ENCODE results near the gene HIF1AN. TPM values are rescaled to one million over a fixed set of nuclear protein-coding genes. Genes with fewer than 3 reads are reported as not detected.
A peak's percentile ranks its signal among the peaks of the same experiment; 100 is the strongest.

The HIF1AN gene
- total RNA-seq, 2 donors from 2014 or later, result 8.5 to 11.3 TPM

GRCh38 chr10:100528921-100529474 lies 6.7 kb upstream of the HIF1AN start:
- peak overlapping the region; percentile 81 to 91 for H3K4me3 ChIP-seq
- H3K36me3 ChIP-seq, result peaks cover 32% of the 10 kb centered on the region
- DNase-seq (ENCODE audit: low spot score), result no peak
- no peak for TF ChIP-seq CTCF (IDR thresholded peaks at IDR 0.05)
- H3K4me1 ChIP-seq, result peaks cover 0 to 25% of the 10 kb centered on the region in 2 donors
- no peaks in the 10 kb centered on the region for H3K9me3 ChIP-seq
- H3K27ac ChIP-seq, result peak overlapping the region; percentile 88 to 91
- H3K27me3 ChIP-seq, result no peaks in the 10 kb centered on the region

GRCh38 chr10:100529475-100530298 lies 6.1 kb upstream of the HIF1AN start, which contains the start of gene NDUFB8:
Gene NDUFB8 (minus strand): TSS chr10:100529871. CDS start chr10:100529851, 20 bp downstream.
- Histone ChIP-seq H3K9me3 (no peaks in the 10 kb centered on the region), H3K4me1 (peaks cover 0 to 25% of the 10 kb centered on the region in 2 donors), H3K27ac (peak within 1 kb of the TSS; percentile 88 to 91), H3K4me3 (peak within 1 kb of the TSS; percentile 81 to 91), H3K36me3 (peaks cover 25% of the 10 kb centered on the region), H3K27me3 (no peaks in the 10 kb centered on the region)
- no peak for TF ChIP-seq CTCF (IDR thresholded peaks at IDR 0.05)
- DNase-seq (ENCODE audit: low spot score), result peak; percentile 90

GRCh38 chr10:100531761-100532160 lies 4.0 kb upstream of the HIF1AN start:
- H3K9me3 ChIP-seq, result no peaks in the 10 kb centered on the region
- H3K27ac ChIP-seq, result no peak overlapping the region
- TF ChIP-seq CTCF (IDR thresholded peaks at IDR 0.05), result no peak
- H3K36me3 ChIP-seq, result peaks cover 5% of the 10 kb centered on the region
- DNase-seq (ENCODE audit: low spot score), result no peak
- no peaks in the 10 kb centered on the region for H3K27me3 ChIP-seq
- peaks cover 0 to 38% of the 10 kb centered on the region in 2 donors for H3K4me1 ChIP-seq
- H3K4me3 ChIP-seq, result no peak overlapping the region

- H3K27ac ChIP-seq, result no peak overlapping the region
- TF ChIP-seq CTCF (IDR thresholded peaks at IDR 0.05), result no peak
- H3K9me3 ChIP-seq, result no peaks in the 10 kb centered on the region
- no peak overlapping the region for H3K4me3 ChIP-seq
- no peaks in the 10 kb centered on the region for H3K27me3 ChIP-seq
- no peak for DNase-seq (ENCODE audit: low spot score)
- peaks cover 0 to 32% of the 10 kb centered on the region in 2 donors for H3K4me1 ChIP-seq
- H3K36me3 ChIP-seq, result peaks cover 9% of the 10 kb centered on the region
Measured at GRCh38 chr10:100534726-100535125, 1.0 kb upstream of the HIF1AN start.

GRCh38 chr10:100535338-100535714 lies 417 bp upstream of the HIF1AN start:
- Histone ChIP-seq H3K27ac (peak overlapping the region; percentile 70 to 73), H3K9me3 (no peaks in the 10 kb centered on the region), H3K36me3 (peaks cover 13% of the 10 kb centered on the region), H3K4me3 (peak overlapping the region; percentile 65 to 72), H3K27me3 (no peaks in the 10 kb centered on the region), H3K4me1 (peaks cover 0 to 28% of the 10 kb centered on the region in 2 donors)
- TF ChIP-seq CTCF (IDR thresholded peaks at IDR 0.05), result no peak
- no peak for DNase-seq (ENCODE audit: low spot score)

Measured in right atrium auricular region (tissue), 2 donors.